ENCODE results near the gene FBXW8.

DNA sequence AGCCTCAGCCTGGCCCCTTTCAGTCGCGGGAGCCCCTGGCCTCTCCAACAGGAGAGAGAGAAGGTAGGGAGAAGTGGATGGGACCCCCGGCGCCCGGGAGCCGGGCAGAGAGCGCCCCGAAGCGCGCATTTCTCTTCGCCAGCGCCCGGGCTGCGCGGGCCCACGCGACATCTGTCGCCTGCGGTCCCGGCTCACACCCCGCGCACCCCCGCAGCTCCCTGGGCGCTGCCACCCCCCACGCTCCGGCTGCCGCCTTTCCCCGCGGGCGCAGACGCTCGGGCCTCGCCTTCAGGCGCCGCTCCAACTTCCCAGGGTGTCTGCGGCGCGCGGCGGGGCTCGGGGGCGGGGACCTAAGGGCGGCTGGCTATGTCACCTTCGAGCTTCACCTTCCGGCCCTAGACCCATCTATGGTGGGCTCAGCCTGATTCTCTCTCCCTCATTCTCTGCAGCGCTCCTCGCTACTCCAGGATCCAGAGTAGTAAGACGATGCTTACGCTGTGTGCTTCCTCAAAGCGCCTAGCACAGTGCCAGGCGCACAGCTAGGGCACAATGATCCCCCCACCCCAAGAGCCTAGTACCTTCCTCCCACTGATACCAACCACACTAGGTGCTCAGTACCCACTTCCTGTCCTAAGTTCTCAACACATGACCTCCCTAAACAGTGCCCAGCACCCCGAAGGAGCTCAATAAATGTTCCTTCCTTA, 31.1 kb upstream of the FBXW8 start:
- TF ChIP-seq CTCF (optimal IDR thresholded peaks at IDR 0.05 in 1 of 3, IDR thresholded peaks at IDR 0.05 in 1 of 3, conservative IDR thresholded peaks at IDR 0.05 in 1 of 3; ENCODE audit: extremely low read depth in 1 of 3, insufficient read depth in 2 of 3, low read length in 3 of 3): no peak
- TF ChIP-seq EZH2 (IDR thresholded peaks at IDR 0.05; ENCODE audit: low read length): no peak

All from keratinocyte (primary cell).